ENCODE data around the gene PLCL2.
"Not testable (repeated sequence)": the region's sequence is repeated elsewhere in the genome, so short reads cannot be mapped to it uniquely, and the experiment has no call there.

Gene PLCL2

DNA sequence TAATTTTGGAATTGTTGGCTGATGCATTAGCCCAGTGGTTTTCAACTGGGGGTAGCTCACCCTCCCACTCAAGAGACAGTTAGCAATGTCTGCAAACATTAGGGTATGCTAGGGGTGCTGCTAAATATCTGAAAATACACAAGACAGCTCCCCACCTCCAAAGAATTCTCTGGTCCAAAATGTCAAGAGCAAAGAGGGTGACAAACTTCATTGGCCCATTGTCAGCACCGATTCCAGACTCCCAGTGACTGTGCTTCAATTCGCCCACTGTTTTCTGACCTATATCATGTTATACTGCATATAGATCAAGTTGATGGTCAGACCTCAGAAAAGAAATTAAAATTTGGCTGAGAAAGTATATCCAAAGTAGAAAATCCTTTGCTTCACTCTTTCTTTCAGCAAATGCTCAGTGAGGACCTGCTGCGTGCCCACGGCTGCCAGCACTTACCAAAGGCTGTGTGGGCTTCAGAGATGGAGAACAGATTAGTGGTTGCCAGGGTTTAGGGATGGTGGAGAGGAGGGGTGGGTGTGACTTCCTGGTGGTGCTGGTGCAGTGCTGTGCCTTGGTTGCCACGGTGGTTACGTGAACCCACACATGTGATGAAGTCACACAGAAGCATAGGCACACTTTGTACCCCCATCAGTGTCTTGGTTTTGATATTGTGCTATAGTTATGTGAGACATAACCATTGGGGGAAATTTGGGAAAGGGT is 204.0 kb downstream of the PLCL2 start:
- DNase-seq = peak; percentile 10

GRCh38 chr3:17089314-17089700 is 204.6 kb downstream of the PLCL2 start:
- no peak for DNase-seq

DNA sequence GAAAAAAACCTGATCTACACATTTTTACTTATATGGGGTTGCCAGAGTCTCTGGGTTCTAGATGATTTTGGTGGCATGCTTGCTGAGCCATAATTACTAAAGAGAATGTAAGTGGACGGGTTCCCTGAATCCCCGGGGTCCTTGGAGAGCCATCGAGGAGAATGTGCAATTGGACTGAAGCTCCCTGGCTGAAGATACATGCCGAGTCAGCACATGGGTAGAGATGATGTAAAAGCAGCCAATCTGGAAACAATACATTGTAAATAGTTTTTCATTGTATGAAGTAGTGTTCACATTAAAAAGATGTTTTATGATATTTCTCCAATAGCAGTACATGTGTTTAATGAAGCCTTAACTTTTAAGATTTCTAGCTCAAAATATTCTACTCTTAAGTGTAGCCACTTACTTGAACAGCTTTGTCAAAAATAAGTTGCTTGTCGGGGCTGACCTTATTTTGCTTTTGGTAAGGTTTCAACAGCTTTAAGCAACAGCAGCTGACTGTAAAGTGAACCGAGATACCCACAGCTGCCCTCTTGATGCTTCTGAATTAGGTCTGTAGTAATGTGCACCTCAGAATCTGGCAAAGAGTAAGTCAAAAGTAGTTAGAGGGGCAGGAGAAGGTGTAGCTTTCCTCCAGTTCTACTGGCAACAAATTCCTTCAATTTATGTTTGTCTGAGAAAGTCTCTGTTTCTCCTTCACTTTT is 205.7 kb downstream of the PLCL2 start:
- no peak for DNase-seq

- no peak for DNase-seq
These were observed 207.3 kb downstream of the PLCL2 start for GRCh38 chr3:17091910-17092582.

DNA sequence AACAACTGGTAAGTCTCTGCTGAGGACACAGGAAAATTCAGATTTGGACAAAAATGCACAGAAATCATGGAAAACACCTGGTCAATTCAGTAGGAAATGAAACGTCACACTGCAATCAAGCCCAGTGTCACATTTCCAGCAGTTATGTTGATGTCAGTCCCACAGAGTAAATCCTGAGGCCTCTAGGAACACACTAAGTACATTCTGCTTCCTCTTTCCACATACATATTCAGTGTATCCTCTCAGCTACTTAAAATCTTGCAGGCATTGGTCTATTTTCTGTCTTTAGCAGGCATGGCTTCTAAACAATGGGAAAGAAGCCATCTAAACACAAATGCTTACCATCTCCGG is 207.8 kb downstream of the PLCL2 start:
- DNase-seq = no peak

GRCh38 chr3:17094551-17094950 is 209.8 kb downstream of the PLCL2 start:
- no peak for DNase-seq

GRCh38 chr3:17103579-17103978 is 218.8 kb downstream of the PLCL2 start:
- no peak for DNase-seq

DNA sequence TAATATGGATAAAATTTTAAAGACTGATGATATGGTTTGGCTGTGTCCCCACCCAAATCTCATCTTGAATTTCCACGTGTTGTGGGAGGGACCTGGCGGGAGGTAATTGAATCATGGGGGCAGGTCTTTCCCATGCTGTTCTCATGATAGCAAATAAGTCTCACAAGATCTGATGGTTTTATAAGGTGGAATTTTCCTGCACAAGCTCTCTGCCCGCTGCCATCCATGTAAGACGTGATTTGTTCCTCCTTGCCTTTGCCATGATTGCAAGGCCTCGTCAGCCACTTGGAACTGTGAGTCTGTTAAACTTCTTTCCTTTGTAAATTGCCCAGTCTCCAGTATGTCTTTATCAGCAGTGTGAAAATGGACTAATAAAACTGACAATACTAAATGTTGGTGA is 222.0 kb downstream of the PLCL2 start:
- not testable (repeated sequence) for DNase-seq

DNA sequence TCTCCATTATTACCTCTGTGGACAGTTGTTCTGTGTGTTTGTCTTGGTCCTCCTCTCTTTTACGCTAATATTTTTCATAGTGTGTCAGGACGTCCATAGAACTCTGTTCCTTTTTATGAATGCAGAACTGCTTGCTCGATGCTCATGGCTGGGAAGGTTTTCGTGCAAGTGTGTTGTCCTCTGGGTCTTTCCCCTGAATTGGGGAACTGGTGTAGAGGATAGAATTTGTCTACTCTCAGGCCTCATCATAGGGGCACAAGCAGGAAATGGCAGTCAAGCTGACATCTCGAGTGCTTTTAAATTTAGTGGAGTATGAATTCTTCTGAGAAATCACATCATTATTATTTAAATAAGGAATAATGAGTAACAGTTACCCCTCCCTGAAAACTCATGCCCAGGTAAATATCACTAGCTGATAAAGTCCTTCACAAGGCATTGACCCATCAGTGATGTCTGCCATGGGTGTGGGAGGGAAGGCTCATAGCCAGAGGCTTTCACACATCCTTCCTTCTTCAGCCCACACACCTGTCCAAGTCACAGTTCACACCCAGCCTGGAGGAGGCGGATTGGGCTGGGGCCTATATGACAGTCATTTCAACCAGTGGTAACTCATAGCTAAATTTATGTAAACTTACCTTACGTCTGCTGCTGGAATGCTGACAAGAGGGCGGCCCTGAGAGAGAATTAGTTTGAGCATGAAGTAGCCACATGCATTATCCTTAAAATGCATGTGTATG is 226.1 kb downstream of the PLCL2 start:
- no peak for DNase-seq

DNA sequence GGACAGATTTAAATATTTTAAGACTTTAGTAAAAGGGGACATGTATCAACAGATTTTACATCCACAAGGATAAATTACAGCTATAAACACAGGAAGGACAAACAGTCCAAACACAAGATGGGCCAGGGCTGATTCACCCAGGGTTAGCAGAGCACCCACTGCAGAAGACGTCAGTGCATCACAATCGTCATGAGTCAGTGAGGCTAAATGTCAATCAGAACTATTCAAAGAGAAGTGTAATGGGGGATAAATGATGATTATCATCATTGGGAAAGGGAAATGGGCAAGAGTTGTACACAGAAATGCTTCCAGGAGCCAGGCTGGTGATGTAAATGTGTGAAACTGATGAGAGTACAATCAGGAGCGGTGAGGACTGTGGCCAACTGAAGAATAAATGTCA is 226.8 kb downstream of the PLCL2 start:
- DNase-seq = no peak

- no peak for DNase-seq
These were observed 230.4 kb downstream of the PLCL2 start for GRCh38 chr3:17115186-17115585.

DNA sequence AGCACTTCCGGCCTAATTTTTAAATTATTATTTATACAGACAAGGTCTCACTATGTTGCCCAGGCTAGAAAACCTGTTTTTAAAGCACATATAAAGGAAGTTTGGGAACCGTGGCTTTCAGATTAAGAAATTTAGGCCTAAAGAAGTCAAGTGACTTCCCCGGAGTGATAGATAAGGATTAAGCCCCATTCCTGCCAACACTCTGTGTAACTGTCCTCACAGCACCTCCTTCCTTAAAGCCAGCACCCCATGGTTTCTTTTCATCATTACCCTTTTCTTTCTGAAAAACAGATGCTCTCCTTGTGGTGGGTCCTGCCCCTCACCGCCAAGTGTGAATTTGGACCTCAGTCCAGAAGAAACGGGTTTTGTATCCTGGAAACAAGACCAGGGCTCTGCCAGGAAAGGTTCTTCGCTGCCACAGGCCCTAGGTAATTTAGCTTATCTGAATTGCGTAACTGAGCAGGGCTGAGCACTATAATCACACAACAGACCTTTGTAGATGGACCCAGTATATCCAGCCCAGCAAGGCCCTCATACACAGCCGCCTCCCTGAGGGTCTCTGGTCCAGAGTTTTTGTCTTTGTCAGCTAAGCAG is 231.3 kb downstream of the PLCL2 start:
- DNase-seq = no peak

GRCh38 chr3:17118771-17119170 is 234.0 kb downstream of the PLCL2 start:
- no peak for DNase-seq

DNA sequence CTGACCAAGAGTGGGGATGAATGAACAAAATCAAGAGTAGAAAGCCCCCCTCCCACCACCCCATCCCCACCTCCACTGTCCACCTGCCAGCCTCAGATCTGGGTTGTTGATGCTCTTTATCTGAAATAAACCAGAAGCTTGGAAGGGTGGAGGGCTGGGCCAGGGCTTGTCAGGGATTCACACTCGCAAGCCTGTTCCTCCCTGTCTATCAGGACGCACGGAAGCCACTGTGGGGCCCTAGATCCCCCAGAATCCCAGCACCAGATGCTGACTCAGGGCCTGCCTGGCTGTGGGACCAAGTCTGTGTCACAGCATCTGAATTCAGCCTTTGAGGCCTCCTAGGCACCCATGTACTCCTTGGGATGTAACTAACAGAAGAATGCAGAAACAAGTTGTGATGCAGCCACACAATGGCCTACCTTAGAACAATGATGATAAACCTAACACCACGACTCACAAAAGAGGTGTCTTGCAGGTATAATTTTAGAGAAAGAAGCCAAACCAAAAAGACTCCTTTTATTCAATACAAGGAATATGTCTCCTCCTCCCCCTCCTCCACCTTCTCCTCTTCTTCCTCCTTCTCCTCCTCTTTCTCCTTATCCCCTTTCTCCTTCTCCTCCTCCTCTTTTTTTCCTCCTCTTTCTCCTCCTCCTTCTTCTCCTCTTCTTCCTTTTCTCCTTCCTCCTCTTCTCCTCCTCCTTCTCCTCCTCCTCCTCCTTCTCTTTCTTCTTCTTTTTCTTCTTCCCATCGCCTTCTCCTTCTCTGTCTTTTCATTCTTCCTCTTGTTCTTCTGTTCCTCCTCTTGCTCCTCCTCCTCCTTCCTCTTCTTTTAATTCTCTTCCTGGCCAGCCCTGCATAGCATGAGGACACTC is 234.7 kb downstream of the PLCL2 start:
- no peak for DNase-seq

GRCh38 chr3:17120115-17120514 is 235.4 kb downstream of the PLCL2 start:
- DNase-seq = no peak

- DNase-seq = no peak
These were observed 236.6 kb downstream of the PLCL2 start for GRCh38 chr3:17121336-17121735.

- DNase-seq = no peak
These were observed 238.0 kb downstream of the PLCL2 start for GRCh38 chr3:17122758-17123157.

- no peak for DNase-seq
These were observed 241.1 kb downstream of the PLCL2 start for GRCh38 chr3:17125738-17126442.

GRCh38 chr3:17128671-17129070 is 243.9 kb downstream of the PLCL2 start:
- DNase-seq = not testable (repeated sequence)

DNA sequence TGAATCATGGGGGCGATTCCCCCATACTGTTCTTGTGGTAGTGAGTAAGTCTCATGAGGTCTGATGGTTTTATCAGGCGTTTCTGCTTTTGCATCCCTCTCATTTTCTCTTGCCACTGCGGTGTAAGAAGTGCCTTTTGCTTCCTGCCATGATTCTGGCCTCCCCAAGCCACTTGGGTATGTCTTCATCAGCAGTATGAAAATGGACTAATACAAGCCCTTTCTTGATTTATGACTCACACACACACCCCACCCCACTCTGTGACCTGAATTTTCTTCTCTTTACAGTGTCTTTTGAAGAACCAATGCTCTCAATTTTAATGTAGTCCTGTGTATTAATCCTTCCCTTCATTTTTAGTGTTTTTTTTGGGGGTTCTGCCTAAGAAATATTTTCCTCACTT is 244.8 kb downstream of the PLCL2 start:
- DNase-seq = no peak

- DNase-seq = no peak
These were observed 246.2 kb downstream of the PLCL2 start for GRCh38 chr3:17130956-17131355.

All from activated gamma-delta T cell (primary cell).